Suprapubic skin (tissue), 4 donors: ENCODE data around the gene KCNJ9. TPM values are rescaled to one million over a fixed set of nuclear protein-coding genes. Genes with fewer than 3 reads are reported as not detected.

Experiments
- DNase-seq, 2 donors: peaks; one replicate each; pipeline ENCODE4 v3.0.0-alpha.2; 2019; ENCODE audit warnings: low spot score in 2 of 2
- H3K27ac ChIP-seq: fragments of 200-600 bp; sonication (generic); one replicate; pipeline ENCODE4 v1.5.1; 2019
- H3K27me3 ChIP-seq: fragments of 200-600 bp; sonication (generic); one replicate; pipeline ENCODE4 v1.5.1; 2019
- H3K36me3 ChIP-seq: fragments of 200-600 bp; sonication (generic); one replicate; pipeline ENCODE4 v1.5.1; 2019
- H3K4me1 ChIP-seq: fragments of 200-600 bp; sonication (generic); one replicate; pipeline ENCODE4 v1.5.1; 2019
- H3K4me3 ChIP-seq: fragments of 200-600 bp; sonication (generic); one replicate; pipeline ENCODE4 v1.5.1; 2019; ENCODE audit warnings: mild to moderate bottlenecking
- H3K9me3 ChIP-seq: fragments of 200-600 bp; sonication (generic); one replicate; pipeline ENCODE4 v1.5.1; 2019
- CTCF ChIP-seq, 2 donors: fragments of 200-600 bp in 1 of 2; fragments of 450-650 bp in 1 of 2; sonication (generic) in 1 of 2; IDR thresholded peaks; one replicate each; pipeline ENCODE4 v1.5.1; 2016 to 2019; ENCODE audit warnings: antibody characterized with exemption in 2 of 2, mild to moderate bottlenecking in 1 of 2, moderate library complexity in 1 of 2
- EP300 ChIP-seq: sonication (generic); formaldehyde crosslinking; IDR thresholded peaks from one replicate; pipeline ENCODE4 v1.6.1; 2017; ENCODE audit warnings: antibody characterized with exemption
- POLR2A ChIP-seq, 2 donors: fragments of 450-650 bp; IDR thresholded peaks; one replicate each; pipeline ENCODE4 v1.6.1; 2017; ENCODE audit warnings: antibody characterized with exemption in 2 of 2, mild to moderate bottlenecking in 2 of 2, moderate library complexity in 2 of 2
- POLR2AphosphoS5 ChIP-seq, 3 donors: sonication (generic); formaldehyde crosslinking; IDR thresholded peaks; one replicate each; pipeline ENCODE4 v1.6.1; 2017; ENCODE audit warnings: antibody characterized with exemption in 3 of 3
- WGBS: methylation state at CpG from one replicate; pipeline ENCODE4 v1.1.5; 2018; 5-methylcytosine and 5-hydroxymethylcytosine counted together
- total RNA-seq, 4 donors: library from RNA; depleted of rRNA; stranded (reverse); fragments of >200 nt; gene quantifications; one replicate each; pipeline ENCODE4 v1.1.0, GENCODE V29; 2016

KCNJ9 gene
- under 1 TPM in 1 of 4 donors, not detected in 3; 0.13 TPM for total RNA-seq

- WGBS: 19% methylated on average over 14 of the region's 14 CpGs
- H3K4me3 ChIP-seq: no peak within 1 kb of the TSS
- DNase-seq: no peak
- no peak for TF ChIP-seq POLR2A (IDR thresholded peaks at IDR 0.05)
- no peak for TF ChIP-seq CTCF (IDR thresholded peaks at IDR 0.05)
- TF ChIP-seq POLR2AphosphoS5 (IDR thresholded peaks at IDR 0.05): no peak
- no peak for TF ChIP-seq EP300
- no peaks in the 10 kb centered on the region for H3K36me3 ChIP-seq
- no peaks in the 10 kb centered on the region for H3K9me3 ChIP-seq
- no peak within 1 kb of the TSS for H3K27ac ChIP-seq
- peaks cover 11% of the 10 kb centered on the region for H3K4me1 ChIP-seq
- peaks cover 68% of the 10 kb centered on the region for H3K27me3 ChIP-seq
These were observed at the start of gene KCNJ9 for GRCh38 chr1:160081261-160081936. TSS of gene KCNJ9 (plus strand) at chr1:160081538. CDS start at chr1:160084031, 2,493 bp downstream.

- 2% methylated on average over 18 of the region's 18 CpGs for WGBS
- Histone ChIP-seq H3K4me1 (peaks cover 28% of the 10 kb centered on the region), H3K4me3 (peak overlapping the region; percentile 77), H3K36me3 (no peaks in the 10 kb centered on the region), H3K27ac (no peak overlapping the region), H3K27me3 (no peaks in the 10 kb centered on the region), H3K9me3 (no peaks in the 10 kb centered on the region)
- TF ChIP-seq POLR2A (IDR thresholded peaks at IDR 0.05) (no peak), POLR2AphosphoS5 (IDR thresholded peaks at IDR 0.05) (no peak), EP300 (no peak), CTCF (IDR thresholded peaks at IDR 0.05) (no peak)
- no peak for DNase-seq
These were observed 49.0 kb upstream of the KCNJ9 start for GRCh38 chr1:160032165-160032820.

- no peak overlapping the region for H3K27ac ChIP-seq
- H3K4me1 ChIP-seq: no peaks in the 10 kb centered on the region
- no peaks in the 10 kb centered on the region for H3K9me3 ChIP-seq
- H3K36me3 ChIP-seq: no peaks in the 10 kb centered on the region
- no peak for TF ChIP-seq EP300
- no peak for TF ChIP-seq POLR2AphosphoS5 (IDR thresholded peaks at IDR 0.05)
- no peak for TF ChIP-seq POLR2A (IDR thresholded peaks at IDR 0.05)
- no peak for TF ChIP-seq CTCF (IDR thresholded peaks at IDR 0.05)
- WGBS: 94% methylated on average over 1 of the region's 1 CpG
- H3K4me3 ChIP-seq: no peak overlapping the region
- no peaks in the 10 kb centered on the region for H3K27me3 ChIP-seq
- DNase-seq: no peak
These were observed 40.9 kb upstream of the KCNJ9 start for GRCh38 chr1:160040476-160040875.

GRCh38 chr1:160043543-160043942 lies 37.8 kb upstream of the KCNJ9 start:
- H3K36me3 ChIP-seq: no peaks in the 10 kb centered on the region
- H3K4me3 ChIP-seq: no peak overlapping the region
- H3K27ac ChIP-seq: no peak overlapping the region
- H3K4me1 ChIP-seq: peaks cover 11% of the 10 kb centered on the region
- no peak for DNase-seq
- H3K27me3 ChIP-seq: no peaks in the 10 kb centered on the region
- H3K9me3 ChIP-seq: no peaks in the 10 kb centered on the region
- TF ChIP-seq POLR2AphosphoS5 (IDR thresholded peaks at IDR 0.05): no peak
- TF ChIP-seq POLR2A (IDR thresholded peaks at IDR 0.05): no peak

GRCh38 chr1:160045653-160046052 lies 35.7 kb upstream of the KCNJ9 start:
- Histone ChIP-seq H3K27ac (no peak overlapping the region), H3K4me3 (no peak overlapping the region), H3K36me3 (no peaks in the 10 kb centered on the region), H3K27me3 (no peaks in the 10 kb centered on the region), H3K9me3 (no peaks in the 10 kb centered on the region), H3K4me1 (peaks cover 11% of the 10 kb centered on the region)
- no peak for TF ChIP-seq POLR2AphosphoS5 (IDR thresholded peaks at IDR 0.05)
- DNase-seq: no peak
- 60% methylated on average over 2 of the region's 2 CpGs for WGBS

- H3K9me3 ChIP-seq: no peaks in the 10 kb centered on the region
- WGBS: 6% methylated on average over 10 of the region's 11 CpGs
- H3K4me1 ChIP-seq: peaks cover 11% of the 10 kb centered on the region
- no peaks in the 10 kb centered on the region for H3K36me3 ChIP-seq
- TF ChIP-seq EP300 (no peak), CTCF (IDR thresholded peaks at IDR 0.05) (peak; percentile 35 to 49), POLR2AphosphoS5 (IDR thresholded peaks at IDR 0.05) (no peak)
- H3K27ac ChIP-seq: no peak overlapping the region
- no peaks in the 10 kb centered on the region for H3K27me3 ChIP-seq
- no peak overlapping the region for H3K4me3 ChIP-seq
- DNase-seq: no peak
These were observed 34.7 kb upstream of the KCNJ9 start for GRCh38 chr1:160046494-160047110.
